NCI-H460 (cell line): ENCODE measurements around the gene INO80. TPM values are rescaled to one million over a fixed set of nuclear protein-coding genes. Genes with fewer than 3 reads are reported as not detected.

ENCODE experiments used
- DNase-seq: peaks from one replicate; pipeline ENCODE4 v3.0.0-alpha.2; 2016; ENCODE audit warnings: low read depth; ENCODE audit errors: extremely low read depth
- total RNA-seq: library from RNA; depleted of rRNA; stranded (reverse); fragments of >200 nt; shearing (Covaris generic); gene quantifications from 2 replicates; pipeline ENCODE4 v1.2.3, GENCODE V29; 2014

INO80 gene
- total RNA-seq, 1 experiment from 2014 or later, result 25.2 TPM

GRCh38 chr15:41011055-41011815 is 104.8 kb downstream of the INO80 start:
- DNase-seq, result no peak

- no peak for DNase-seq
Measured at GRCh38 chr15:41010345-41010744, 105.7 kb downstream of the INO80 start.

DNA sequence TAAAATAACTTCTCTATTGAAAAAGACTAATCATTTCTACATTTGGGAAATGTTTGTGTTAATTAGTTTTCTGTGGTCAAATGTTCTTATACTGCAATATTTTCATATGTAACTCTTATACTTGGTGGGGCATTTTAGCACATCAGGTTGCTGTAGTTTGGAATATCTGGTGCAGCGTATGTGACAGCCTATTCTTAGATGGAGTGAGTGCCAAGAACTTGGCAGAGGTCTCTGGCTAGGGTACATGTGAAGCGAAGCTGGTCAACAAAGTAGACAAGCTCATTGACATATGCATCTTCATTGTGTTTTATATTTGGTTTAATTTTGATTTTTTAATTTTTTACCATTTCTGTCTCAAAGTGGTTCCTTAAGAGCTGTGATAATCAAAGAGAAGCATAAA is 109.6 kb downstream of the INO80 start:
- DNase-seq, result no peak

GRCh38 chr15:41004490-41004889 is 111.6 kb downstream of the INO80 start:
- DNase-seq, result no peak

GRCh38 chr15:41001524-41002214 is 114.4 kb downstream of the INO80 start:
- DNase-seq, result no peak

GRCh38 chr15:40999190-40999589 is 116.9 kb downstream of the INO80 start:
- no peak for DNase-seq

GRCh38 chr15:40995656-40996055 is 120.4 kb downstream of the INO80 start:
- no peak for DNase-seq

DNA sequence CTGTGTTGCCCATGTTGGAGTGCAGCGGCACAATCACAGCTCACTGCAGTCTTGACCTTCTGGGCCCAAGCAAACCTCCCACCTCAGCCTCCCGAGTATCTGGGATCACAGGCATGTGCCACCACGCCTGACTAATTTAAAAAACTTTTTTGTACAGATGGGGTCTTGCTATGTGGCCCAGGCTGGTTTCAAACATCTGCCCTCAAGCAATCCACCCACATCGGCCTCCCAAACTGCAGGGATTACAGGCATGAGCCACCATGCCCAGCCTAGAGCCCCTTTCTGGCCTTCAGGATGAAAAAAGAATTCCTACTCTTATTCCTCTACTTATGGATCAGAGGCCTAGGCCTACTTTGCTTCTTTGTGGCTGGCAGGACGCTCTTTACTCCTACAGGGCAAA is 123.3 kb downstream of the INO80 start:
- DNase-seq, result no peak

DNA sequence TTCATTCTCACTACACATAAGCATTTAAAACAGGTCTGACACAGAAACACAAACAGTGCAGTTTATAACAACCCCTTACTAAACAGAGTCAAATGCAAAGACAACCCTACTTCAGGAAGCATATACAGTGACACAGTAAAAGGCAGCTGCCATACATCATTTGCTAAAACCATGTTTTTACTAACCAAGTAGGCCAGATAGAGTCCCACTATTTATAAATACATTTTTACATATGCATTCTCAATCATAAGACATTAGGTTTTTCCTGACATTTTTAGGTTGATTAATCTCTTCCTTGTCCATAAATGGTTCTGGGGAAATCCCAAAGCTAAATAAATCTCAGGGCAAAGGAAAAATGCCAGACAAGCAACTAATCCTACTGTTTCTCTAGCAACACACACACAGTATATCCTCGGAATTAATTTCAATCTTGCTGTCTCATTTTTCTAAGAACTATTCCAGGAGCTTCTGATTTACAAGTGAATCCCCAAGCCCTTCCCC is 123.8 kb downstream of the INO80 start:
- no peak for DNase-seq

- no peak for DNase-seq
Measured at GRCh38 chr15:40991355-40991754, 124.7 kb downstream of the INO80 start.

- no peak for DNase-seq
Measured at GRCh38 chr15:40990789-40991188, 125.3 kb downstream of the INO80 start.

DNA sequence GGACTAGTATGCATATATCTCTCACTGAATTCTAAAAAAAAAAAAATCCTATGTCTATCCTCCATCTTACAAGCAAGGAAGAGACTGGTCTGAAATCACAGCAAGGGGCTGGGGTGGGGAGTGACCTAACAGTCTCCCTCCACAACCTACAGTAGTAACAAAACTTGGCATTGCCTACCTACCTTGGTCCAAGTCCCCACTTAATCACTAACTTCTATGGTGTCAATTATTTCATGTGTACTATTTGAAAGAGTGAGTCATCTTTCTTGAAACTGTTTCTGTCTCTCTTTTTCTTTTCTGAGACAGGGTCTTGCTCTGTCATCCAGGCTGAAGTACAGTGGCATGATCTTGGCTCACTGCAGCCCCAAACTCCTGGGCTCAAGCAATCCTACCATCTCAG is 126.0 kb downstream of the INO80 start:
- no peak for DNase-seq

- no peak for DNase-seq
Measured at GRCh38 chr15:40988156-40988555, 127.9 kb downstream of the INO80 start.

- no peak for DNase-seq
Measured at GRCh38 chr15:40986820-40987219, 129.3 kb downstream of the INO80 start.

DNA sequence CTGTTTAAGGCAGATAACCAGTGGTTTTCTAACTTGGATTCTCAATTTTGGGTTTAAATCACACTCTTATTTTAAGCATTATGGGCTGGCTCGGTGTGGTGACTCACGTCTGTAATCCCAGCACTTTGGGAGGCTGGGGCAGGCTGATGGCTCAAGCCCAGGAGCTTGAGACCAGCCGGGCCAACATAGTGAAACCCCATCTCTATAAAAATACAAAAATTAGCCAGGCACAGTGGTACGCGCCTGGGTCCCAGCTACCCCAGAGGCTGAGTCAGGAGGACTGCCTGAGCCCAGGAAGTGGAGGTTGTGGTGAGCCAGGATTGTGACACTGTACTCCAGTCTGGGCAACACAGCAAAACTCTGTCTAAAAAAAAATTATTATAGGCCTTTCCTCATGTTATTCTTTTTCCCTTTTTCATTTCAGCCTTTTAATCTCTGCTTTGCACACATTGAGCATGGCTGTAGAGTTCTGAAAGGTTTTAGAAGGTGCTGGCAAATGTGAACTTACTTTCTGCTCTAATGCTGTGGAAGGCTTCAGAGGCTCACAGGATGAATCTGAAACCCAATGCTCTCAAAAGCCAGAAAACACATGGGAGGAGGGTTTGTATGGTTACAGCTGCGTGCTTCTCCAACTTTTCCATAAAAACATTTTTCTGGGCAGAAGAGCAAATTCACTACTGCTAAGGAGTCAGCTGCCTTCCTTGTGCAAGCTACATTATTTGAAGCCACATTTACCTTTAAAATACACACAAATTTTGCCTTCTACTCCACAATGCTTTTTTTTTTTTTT is 130.3 kb downstream of the INO80 start:
- no peak for DNase-seq

DNA sequence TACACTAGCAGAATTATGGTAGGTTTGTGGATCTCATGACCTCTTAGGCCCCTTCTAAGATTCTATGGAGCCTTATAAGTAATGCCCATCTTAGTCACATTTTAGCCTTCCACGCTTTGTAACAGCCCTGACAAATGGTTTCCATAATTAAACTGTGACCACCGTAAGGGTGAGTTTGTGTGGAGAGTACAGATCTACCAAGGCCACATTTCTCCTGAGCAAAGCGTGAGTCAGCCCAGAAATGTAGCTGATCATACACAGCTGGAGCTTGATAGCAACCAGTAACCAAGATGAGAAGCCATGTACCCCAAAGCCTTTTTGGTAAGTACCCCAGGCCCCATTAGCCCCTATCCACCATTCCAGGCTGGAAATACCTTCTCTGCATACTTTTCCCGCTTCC is 131.1 kb downstream of the INO80 start:
- DNase-seq, result no peak

- no peak for DNase-seq
Measured at GRCh38 chr15:40984406-40984805, 131.7 kb downstream of the INO80 start.

DNA sequence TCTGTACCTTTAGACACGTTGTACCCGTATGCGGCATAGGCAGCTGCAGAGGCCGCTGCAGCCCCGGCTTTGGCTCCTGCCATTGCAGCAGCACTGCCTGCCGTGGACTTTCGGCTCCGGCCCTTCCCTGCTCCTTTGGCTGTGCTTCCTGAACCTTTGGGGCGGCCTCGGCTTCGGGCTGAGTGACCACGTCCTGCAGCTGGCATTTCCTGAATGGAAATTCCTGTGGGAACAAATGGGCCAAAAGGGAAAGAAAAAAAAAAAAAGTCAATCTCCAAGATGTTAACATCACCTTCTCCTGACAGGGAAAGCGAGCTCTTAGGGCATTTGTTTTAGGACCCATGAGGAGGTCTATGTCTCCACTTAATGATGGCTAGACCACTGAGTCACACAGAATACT is 133.2 kb downstream of the INO80 start:
- DNase-seq, result no peak

DNA sequence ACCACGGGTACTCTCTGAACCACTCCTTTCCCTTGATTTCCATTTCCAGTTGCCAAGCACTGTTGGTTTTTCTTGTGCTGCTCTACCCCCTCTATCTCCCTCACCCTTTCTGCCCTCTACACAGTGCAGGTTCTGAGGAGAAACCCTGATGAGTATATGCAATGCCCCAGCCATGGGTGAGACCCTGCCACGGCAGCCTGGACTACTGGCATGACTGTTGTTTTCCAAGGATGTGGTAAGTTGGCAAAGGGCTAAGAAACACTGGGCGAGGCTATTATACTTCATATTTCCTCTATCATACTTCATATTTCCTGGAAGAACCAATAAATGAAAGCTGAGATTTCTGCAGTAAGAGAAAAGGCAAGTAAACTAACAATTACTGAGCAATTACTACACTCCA is 134.9 kb downstream of the INO80 start:
- no peak for DNase-seq

- DNase-seq, result no peak
Measured at GRCh38 chr15:40978562-40978961, 137.5 kb downstream of the INO80 start.

DNA sequence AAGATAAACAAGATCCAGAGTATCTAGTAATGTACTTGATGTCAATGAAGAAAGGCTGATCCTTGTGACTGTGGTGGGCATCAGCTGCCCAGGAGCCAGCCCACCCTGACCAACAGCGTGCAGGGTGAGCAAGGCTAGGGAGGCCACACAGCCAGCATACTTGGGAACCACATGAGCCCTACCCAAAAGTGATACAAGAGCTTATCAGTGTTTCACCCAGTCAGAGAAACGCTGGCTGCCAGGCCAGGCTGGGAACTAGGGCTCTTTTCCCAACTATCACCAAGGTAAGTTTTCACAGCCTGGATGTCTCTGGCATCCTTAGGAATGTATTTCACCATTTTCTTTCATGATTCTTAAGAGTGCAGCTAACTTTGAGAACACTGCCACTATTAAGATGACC is 137.9 kb downstream of the INO80 start:
- DNase-seq, result no peak
